ENCODE measurements around the gene G6PC1.
"Not testable (repeated sequence)": the region's sequence is repeated elsewhere in the genome, so short reads cannot be mapped to it uniquely, and the experiment has no call there.

Gene G6PC1

DNA sequence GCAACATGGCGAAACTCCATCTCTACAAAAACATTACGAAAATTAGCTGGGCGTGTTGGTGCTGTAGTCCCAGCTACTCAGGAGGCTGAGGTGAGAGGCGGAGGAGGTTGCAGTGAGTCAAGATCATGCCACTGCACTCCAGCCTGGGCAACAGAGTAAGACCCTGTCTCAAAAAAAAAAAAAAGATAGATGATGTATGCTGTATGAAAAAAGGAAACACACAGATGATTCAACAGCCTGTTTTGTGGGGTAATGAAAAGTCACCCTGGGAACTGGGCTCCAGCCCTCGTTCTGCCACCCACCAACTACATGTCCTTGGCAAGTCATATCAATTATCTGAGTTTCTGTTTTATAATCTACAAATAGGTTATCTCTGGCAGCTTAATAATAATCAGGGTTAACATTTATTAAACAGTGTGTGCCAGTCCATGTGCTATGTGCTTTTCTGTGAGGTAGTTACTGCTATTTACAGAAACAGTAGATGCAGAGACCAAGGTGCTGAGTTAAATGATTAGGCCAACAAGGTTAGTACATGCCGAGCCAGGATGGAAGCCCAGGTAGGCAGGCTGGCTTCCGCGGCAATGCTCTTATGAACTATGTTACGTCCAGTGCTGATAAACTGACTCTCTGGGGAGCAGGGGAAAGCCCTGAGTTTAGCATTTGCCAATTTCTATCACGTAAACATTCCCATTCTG is 1.1 kb downstream of the G6PC1 start:
- no peak for DNase-seq (ENCODE audit: low read depth in 2 of 2)

DNA sequence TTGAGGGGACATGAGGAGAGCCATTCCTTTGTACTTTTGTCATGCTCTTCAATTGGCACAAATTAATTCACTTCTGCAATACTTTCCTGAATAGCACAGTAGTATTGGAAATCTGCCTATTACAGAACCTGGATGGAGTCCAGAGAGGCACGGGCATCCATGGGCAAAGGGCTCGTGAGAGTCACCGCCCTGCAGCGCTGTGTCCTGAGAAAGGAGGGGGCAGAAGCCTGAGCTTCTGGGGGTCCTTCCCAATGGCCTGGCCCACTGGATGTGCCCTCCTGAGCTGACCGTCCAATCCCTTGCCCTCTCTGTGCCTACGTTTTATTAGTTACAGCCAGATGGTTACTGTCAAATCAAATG is 3.5 kb downstream of the G6PC1 start:
- no peak for DNase-seq (ENCODE audit: low read depth in 2 of 2)

DNA sequence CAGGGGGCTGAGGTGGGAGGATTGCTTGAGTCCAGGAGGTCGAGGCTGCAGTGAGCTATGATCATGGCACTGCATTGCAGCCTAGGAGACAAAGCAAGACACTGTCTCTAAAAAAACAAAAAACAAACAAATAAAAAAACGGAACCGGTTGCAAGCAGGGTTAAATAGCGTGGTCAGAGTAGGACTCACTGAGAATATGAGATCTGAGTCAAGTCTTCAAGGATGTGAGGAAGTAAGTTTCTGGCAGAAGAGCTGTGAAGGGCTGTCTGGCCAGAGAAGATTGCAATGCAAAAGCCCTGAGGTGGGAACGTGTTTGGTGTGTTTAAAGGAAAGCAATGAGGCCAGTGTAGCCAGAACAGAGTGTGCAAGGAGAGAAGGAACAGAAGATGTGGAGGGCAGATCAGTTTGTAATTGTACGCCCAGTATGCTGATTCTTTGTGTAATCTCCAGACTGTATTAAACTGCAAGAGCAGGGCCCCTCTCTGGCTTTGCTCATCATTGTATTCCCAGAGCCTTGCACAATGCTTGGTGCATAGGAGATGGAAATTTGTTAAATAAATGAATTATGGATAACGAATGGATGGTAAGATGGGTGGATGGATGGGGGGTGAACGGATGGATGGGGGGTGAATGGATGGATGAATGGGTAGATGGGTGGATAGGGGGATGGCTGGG is 6.3 kb downstream of the G6PC1 start:
- DNase-seq (ENCODE audit: low read depth in 2 of 2), result no peak

DNA sequence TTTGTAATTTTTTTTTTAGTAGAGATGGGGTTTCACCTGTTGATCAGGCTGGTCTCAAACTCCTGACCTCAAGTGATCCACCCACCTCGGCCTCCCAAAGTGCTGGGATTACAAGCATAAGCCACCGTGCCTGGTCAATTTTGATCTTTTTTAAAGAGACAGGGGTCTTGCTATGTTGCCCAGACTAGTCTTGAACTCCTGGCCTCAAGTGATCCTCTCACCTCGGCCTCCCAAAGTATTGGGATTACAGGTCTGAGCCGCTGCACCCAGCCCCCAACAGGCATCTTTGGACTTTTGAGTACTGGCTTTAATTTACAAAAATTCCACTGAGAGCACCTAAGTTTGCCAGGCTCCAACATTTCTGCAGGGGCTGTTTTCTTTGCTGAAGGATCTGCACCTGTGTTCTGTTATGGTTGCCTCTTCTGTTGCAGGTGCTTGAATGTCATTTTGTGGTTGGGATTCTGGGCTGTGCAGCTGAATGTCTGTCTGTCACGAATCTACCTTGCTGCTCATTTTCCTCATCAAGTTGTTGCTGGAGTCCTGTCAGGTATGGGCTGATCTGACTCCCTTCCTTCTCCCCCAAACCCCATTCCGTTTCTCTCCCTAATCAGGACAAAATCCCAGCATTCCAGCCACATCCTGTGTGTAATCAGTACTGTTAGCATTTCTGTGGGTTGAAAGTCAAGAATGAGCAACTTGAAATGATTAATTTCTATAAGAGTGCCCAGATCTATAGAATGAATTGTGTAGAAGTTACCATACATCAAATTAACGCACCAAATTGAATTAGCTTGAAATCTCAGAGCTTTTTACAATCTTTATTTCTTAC is 8.5 kb downstream of the G6PC1 start:
- DNase-seq (ENCODE audit: low read depth in 2 of 2), result no peak

DNA sequence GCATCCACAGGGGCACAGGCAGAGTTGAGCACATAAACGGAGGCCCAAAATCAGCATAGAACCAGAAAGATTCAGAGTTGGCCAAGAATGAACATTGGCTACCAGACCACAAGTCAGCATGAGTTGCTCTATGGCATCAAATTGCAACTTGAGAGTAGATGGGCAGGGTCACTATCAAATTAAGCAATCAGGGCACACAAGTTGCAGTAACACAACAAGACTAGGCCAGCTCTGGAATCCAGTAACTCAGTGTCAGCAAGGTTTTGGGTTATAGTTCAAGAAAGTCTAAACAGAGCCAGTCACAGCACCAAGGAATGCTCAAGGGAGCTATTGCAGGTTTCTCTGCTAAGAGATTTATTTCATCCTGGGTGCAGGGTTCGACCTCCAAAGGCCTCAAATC is 12.9 kb downstream of the G6PC1 start:
- no peak for DNase-seq (ENCODE audit: low read depth in 2 of 2)

DNA sequence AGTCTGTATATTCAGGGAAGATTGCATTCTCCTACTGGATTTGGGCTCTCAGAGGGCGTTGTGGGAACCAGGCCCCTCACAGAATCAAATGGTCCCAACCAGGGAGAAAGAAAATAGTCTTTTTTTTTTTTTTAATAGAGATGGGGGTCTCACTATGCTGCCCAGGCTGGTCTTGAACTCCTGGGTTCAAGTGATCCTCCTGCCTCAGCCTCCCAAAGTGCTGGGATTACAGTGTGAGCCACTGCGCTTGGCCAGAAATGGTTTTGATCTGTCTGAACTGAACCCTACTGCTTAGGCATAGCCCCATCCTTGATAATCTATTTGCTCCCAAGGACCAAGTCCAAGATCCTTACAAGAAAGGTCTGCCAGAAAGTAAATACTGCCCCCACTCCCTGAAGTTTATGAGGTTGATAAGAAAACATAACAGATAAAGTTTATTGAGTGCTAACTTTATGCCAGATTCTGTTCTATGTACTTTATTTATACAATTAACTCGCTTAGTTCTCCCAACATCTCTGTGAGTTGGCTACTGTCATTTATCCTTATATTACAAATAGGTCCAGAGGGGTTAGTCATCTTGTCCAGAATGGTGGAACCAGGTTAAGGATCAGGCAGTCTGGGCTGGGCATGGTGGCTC is 13.5 kb downstream of the G6PC1 start:
- no peak for DNase-seq (ENCODE audit: low read depth in 2 of 2)

DNA sequence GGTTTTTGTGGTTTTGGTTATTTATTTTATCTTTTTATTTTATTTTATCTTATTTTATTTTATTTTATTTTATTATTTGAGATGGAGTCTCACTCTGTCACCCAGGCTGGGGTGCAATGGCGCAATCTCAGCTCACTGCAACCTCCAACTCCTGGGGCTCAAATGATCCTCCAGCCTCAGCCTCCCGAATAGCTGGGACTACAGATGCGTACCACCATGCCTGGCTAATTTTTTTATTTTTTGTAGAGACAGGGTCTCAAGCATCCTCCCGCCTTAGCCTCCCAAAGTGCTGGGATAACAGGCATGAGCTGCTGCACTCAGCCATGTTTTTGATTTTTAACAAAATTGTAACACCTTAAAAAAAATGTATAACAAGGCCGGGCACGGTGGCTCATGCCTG is 14.7 kb downstream of the G6PC1 start:
- DNase-seq (ENCODE audit: low read depth in 2 of 2), result not testable (repeated sequence)

DNA sequence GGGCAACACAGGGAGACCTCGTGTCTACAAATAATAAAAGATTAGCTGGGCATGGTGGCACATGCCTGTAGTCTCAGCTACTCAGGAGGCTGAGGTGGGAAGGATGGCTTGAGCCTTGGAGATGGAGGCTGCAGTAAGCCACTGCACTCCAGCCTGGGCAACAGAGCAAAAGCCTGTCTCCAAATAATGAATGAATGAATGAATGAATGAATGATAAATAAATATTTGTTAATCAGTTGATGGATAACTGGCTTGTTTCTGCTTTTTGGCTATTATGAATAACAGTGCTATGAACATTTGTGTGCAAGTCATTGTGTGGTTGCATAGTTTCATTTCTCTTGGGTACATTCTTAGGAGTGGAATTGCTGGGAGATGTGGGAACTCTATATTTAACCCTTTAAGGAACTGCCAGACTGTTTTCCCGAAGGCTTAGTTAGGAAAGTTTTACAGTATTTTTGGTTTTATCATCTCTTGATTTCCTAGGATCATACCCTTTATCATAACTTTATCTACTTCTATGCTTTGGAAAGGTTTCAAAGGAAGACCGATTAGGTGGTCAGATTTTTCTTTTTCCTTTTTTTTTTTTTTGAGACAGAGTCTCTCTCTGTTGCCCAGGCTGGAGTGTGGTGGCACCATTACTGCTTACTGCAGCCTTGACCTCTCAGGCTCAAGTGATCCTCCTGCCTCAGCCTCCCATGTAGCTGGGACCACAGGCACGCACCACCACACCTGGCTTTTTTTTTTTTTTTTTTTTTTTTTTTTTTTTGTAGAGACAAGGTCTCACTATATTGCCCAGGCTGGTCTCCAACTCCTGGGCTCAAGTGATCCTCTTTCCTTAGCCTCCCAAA is 16.0 kb downstream of the G6PC1 start:
- not testable (repeated sequence) for DNase-seq (ENCODE audit: low read depth in 2 of 2)

DNA sequence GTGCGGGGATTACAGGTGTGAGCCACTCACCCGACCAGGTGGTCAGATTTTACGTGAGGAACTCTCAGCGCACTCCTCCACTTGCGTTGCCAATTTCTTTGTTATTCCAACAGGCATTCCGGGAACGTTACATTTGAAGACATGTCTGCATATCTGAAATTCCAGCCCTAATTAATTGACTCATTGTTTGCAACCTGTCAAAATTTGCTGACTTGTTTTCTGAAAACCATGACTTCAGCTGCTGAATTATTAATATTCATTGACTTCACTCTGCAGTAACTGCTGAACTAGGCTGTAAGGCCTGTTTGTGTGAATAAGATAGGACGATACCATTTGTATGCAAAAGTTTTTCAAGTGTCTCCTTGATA is 16.6 kb downstream of the G6PC1 start:
- no peak for DNase-seq (ENCODE audit: low read depth in 2 of 2)

DNA sequence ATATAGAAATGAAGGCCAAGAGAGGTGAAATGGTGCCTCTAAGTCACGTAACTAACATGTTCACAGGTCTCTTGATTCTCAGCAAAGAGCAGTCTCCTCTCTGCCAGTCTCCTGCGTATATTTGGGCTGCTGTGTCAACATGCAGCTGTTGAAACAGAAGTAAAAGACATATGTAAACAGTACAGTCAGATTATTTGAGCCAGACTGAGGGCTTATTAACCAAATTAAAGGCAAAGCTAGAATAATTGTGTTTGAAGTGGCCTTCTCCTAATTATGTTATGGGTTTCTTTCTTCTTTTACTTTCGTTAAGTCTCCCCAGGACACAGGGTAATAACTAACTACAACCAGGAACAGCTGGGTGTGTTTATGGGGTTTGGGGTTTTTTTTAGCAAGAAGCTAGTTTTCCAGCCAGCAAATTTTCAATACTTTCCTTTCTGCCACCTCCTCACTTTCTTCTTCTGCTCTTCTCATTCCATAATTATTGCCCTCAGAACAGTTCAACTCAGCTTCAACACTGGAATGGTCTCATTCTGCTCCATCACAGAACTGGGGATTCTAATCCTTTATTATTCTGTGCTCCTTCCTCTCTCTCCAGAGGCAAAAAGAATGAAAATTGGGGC is 18.4 kb downstream of the G6PC1 start:
- DNase-seq (ENCODE audit: low read depth in 2 of 2), result no peak

DNA sequence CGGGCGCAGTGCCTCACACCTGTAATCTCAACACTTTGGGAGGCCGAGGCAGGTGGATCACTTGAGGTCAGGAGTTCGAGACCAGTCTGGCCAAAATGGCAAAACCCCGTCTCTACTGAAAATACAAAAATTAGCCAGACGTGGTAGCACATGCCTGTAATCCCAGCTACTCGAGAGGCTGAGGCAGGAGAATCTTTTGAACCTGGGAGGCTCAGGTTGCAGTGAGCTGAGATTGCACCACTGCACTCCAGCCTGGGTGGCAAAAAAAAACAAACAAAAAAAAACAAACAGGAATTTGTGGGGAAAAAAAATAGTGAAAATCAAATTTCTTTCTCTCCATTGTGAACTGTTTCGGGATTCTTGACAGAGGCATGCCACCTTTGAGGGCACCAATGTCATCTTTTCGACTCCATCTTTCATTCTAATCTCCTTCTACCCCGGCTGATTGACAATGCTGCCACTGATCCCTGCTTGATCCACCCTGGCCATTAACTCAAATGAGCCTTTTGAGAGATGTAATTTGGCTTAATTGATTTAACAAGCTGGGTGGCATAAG is 19.0 kb downstream of the G6PC1 start:
- DNase-seq (ENCODE audit: low read depth in 2 of 2), result not testable (repeated sequence)

DNA sequence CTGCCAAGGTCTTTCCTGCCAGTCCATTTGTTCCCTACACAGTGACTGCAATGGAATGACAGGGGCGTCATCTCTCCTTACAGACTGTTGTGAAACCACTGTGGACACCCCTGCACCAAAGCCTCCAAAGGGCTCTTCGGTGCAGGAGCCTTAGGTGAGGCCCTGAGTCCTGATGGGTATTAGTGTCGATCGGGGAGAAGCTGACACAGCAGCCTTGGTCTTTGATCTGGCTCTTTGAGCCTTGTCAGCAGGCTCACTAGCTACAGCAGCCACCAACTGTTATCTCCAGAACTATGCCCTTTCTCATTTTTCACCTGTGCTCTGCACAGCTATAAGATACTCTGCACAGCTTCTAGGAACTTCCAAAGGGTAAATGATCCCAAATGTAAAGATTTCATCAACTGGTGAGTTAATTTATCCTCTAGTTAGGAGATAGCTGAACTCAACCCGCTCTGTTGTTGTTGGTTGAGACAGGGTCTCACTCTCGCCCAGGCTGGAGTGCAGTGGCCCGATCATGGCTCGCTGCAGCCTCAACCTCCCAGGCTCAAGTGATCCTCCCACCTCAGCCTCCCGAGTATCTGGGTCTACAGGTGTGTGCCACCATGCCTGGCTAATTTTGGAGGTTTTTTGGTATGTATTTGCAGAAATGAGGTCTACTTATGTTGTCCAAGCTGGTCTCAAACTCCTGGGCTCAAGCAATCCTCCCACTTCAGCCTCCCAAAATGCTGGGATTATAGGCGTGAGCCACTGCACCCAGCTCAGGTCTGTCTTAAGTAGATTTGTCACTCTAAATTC is 19.7 kb downstream of the G6PC1 start:
- DNase-seq (ENCODE audit: low read depth in 2 of 2), result no peak

DNA sequence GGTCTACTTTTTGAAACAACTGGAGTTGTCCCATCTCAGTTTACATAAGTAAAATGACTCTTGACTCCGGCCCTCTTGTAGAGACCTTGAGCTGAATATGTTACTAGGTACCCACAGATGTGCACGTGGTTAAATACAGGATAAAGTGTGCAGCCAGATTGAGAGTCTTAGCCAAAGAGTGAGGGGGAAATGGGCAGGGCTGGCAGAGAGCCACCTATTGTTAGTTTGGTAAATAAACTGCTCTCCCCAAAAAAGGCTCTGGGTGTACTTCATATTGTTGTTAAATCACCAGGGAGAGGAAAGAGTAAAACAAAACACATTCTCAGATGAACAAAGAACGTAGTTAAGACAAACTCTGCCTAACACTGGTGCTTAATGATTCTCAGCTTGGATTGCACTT is 20.3 kb downstream of the G6PC1 start:
- DNase-seq (ENCODE audit: low read depth in 2 of 2), result no peak

DNA sequence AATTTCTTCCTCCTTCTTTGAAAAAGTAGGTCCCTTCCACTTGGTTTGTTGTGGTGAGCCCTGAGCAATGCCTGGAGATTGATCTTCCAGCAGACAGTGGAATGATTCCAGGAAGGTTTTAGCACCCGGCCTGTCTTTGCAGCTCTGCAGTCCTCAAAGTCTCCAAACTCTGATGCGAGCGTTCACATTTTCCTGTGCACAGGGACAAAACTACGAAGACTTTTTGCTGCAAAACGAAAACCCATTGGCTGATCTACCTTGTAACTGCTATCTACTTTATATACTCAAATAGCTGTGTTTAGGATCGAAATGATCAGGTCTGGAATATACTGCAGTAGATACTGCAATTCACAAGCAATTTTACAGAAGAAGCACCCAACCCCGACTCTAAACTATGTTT is 21.7 kb downstream of the G6PC1 start:
- DNase-seq (ENCODE audit: low read depth in 2 of 2), result no peak

DNA sequence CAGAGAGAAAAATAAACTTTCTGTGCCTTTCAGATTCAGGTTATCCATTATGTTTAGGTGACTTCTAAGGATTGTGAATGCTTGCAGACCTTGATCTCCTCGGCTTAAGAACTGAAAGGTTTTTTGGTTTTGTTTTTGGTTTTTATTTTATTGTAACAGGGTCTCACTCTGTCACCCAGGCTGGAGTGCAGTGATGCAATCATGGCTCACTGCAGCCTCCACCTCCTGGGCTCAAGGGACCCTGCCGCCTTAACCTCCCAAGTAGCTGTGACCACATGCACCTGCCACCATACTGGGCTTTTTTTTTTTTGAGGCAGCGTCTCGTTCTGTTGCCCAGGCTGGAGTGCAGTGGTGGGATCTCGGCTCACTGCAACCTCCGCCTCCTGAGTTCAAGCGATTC is 22.9 kb downstream of the G6PC1 start:
- not testable (repeated sequence) for DNase-seq (ENCODE audit: low read depth in 2 of 2)

DNA sequence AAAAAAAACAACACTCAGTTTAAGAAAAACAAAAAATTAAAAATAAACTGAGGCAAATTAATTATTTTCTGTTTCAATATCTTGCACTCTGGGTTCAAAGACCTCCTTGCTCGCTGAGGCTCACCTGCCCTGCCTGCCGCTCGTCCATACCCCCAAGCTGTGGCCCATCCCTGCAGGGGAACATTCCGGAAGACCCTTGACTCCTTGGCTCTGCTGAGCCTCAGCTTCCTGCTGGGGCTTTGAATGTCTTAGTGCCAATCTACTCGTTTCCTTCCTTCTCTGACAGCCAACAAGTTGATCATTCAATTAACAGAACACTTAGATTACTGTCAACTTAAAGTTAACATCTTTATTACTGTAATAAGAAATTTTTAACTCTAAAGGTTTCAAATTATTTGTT is 24.3 kb downstream of the G6PC1 start:
- DNase-seq (ENCODE audit: low read depth in 2 of 2), result no peak

DNA sequence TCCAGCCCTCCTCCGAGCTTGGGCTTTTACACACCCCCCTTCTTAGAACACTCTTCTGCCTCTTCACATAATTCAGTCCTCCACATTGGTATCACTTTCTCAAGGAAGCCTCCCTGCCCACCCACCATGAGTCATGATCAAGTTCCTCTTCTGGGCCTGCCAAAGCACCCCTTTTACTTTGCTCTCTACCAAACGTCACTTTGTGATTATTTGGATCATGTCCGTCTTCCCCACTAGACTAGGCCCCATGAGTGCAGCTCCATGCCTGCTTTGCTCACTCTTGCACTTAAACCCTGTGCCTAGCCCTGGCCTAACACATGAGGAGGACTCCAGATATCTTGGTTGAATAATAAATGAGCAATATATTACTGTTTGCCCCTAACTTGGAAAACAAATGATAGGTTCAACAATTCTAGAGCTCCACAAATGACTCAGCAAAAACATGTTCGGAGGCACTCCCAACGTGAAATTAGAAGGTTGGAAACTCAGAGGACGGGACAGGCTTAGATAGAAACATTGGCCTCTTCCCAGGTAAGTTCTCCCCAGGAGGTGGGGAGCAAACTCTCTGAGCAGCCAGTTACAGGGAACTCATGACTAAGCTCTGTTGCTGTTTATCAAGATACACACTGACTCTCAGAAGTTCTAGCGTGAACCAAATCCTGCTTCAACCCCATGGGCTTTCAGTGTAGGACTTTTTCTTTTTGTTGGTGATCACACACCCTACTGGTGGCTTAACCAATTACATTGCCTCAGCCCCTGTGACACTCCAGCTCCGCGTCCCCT is 28.3 kb downstream of the G6PC1 start:
- peak in 1 of 2 donors; percentile 28 for DNase-seq (ENCODE audit: low read depth in 2 of 2)

DNA sequence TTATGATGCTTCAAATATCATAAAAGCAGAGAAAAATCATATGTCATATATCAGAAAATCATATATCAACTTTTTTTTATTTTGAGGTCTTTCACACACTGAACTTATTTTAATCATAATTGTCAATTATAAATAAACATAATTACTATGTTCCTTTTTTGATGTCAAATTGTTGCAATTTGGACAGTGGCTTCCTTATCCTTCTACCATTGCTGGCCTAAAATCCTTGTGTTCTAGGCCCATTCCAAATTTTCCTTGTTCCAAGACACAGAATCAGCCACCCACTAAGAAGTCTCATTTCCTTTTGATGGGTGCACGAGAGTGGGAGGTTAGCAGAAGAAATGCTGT is 28.9 kb downstream of the G6PC1 start:
- no peak for DNase-seq (ENCODE audit: low read depth in 2 of 2)
